Measurements from ENCODE around the gene FABP6. TPM values are rescaled to one million over a fixed set of nuclear protein-coding genes. Genes with fewer than 3 reads are reported as not detected.

The FABP6 gene
- total RNA-seq, 1 experiment from 2014 or later = 5.2 TPM

DNA sequence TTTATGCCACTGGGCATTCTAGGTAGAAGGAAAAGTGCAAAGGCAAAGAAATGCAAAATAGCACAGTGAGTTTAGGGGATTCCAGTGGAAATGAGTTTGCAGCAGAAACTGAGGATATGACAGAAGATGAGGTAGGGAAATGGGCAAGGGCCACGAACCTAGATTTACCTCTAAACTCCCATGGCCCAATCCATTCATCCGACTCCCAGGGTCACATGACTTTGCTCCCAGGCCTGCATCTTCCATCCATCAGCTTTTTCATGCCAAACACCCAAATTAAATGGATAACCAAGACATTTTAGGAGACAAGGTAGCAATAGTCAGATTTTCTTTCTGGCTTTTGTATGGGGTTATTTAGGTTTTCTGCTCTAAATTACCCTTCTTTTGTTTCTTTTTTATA lies 22.2 kb upstream of the FABP6 start:
- Histone ChIP-seq H3T11ph (ENCODE audit: low read length) (no peak overlapping the region), H2BK120ac (ENCODE audit: low read depth, low read length, poor library complexity, severe bottlenecking) (no peak overlapping the region), H4K5ac (ENCODE audit: insufficient read length, low read depth, low read length) (no peak overlapping the region), H2BK20ac (ENCODE audit: low read depth, low read length, poor library complexity, severe bottlenecking) (no peak overlapping the region), H4K20me1 (ENCODE audit: control insufficient read depth, insufficient read depth, insufficient read length) (no peaks in the 10 kb centered on the region), H3K79me2 (ENCODE audit: insufficient read depth, low read length) (no peaks in the 10 kb centered on the region), H2BK5ac (ENCODE audit: insufficient read length, low read length) (no peak overlapping the region), H3K4me1 (ENCODE audit: insufficient read depth, low read length) (no peaks in the 10 kb centered on the region), H3K23me2 (ENCODE audit: insufficient read length, low read depth, low read length, poor library complexity, severe bottlenecking) (no peaks in the 10 kb centered on the region), H3K14ac (ENCODE audit: insufficient read depth, low read length) (no peak overlapping the region), H3K27ac (ENCODE audit: insufficient read length, low read depth, low read length) (no peak overlapping the region), H3K9me3 (ENCODE audit: control insufficient read depth, low read depth, low read length) (no peaks in the 10 kb centered on the region), H3K23ac (ENCODE audit: insufficient read length, low read depth, low read length) (no peak overlapping the region), H2BK12ac (ENCODE audit: insufficient read length, low read depth, low read length) (no peak overlapping the region), H2BK15ac (ENCODE audit: low read depth, low read length) (no peak overlapping the region), H3K4ac (ENCODE audit: low read depth, low read length) (no peak overlapping the region), H2AK5ac (ENCODE audit: insufficient read length, low read length) (no peak overlapping the region), H4K91ac (ENCODE audit: insufficient read length, low read depth, low read length) (no peak overlapping the region), H3K79me1 (ENCODE audit: insufficient read depth, low read depth, low read length, poor library complexity, severe bottlenecking) (no peaks in the 10 kb centered on the region), H3K27me3 (ENCODE audit: insufficient read depth, low read length) (no peaks in the 10 kb centered on the region), H3K56ac (ENCODE audit: insufficient read length, low read depth, low read length) (no peak overlapping the region), H4K8ac (replicated peaks; ENCODE audit: insufficient read length, low read depth, low read length) (no peak overlapping the region), H3K18ac (ENCODE audit: insufficient read length, low read depth, low read length) (no peak overlapping the region), H3K4me2 (ENCODE audit: insufficient read depth, insufficient read length, low read length) (no peak overlapping the region), H3K9ac (ENCODE audit: extremely low read depth, insufficient read length, low read length) (no peak overlapping the region), H2AFZ (ENCODE audit: low read length) (no peak overlapping the region)
- WGBS (ENCODE audit: extremely low coverage, insufficient read length, low lambda C conversion rate) = no CpG with 5 or more reads among the region's 2 CpGs
- Mint-ChIP-seq H3K4me1 (peaks cover 3% of the 10 kb centered on the region in 2 experiments; a peak in 3 of 4 replicates), H3K27me3 (ENCODE audit: low read depth) (no peaks in the 10 kb centered on the region; the same call in 1 of the 2 replicates), H3K36me3 (ENCODE audit: insufficient read depth in 1 of 3, low read depth in 3 of 3) (no peaks in the 10 kb centered on the region), H3K4me3 (no peak overlapping the region), H3K9me3 (no peaks in the 10 kb centered on the region), H3K27ac (no peak overlapping the region)
- no peak for DNase-seq
- TF ChIP-seq, protein P1, sequence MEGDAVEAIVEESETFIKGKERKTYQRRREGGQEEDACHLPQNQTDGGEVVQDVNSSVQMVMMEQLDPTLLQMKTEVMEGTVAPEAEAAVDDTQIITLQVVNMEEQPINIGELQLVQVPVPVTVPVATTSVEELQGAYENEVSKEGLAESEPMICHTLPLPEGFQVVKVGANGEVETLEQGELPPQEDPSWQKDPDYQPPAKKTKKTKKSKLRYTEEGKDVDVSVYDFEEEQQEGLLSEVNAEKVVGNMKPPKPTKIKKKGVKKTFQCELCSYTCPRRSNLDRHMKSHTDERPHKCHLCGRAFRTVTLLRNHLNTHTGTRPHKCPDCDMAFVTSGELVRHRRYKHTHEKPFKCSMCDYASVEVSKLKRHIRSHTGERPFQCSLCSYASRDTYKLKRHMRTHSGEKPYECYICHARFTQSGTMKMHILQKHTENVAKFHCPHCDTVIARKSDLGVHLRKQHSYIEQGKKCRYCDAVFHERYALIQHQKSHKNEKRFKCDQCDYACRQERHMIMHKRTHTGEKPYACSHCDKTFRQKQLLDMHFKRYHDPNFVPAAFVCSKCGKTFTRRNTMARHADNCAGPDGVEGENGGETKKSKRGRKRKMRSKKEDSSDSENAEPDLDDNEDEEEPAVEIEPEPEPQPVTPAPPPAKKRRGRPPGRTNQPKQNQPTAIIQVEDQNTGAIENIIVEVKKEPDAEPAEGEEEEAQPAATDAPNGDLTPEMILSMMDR (conservative IDR thresholded peaks at IDR 0.05) = no peak

Data from H9 (cell line).